ENCODE results near the gene ALPK3. TPM values are rescaled to one million over a fixed set of nuclear protein-coding genes. Genes with fewer than 3 reads are reported as not detected.
"Not testable (repeated sequence)": the region's sequence is repeated elsewhere in the genome, so short reads cannot be mapped to it uniquely, and the experiment has no call there.

The ALPK3 gene
- total RNA-seq, 4 donors from 2014 or later: 0.42 to 7.5 (median 1.1) TPM

GRCh38 chr15:84871428-84871985, 54.4 kb downstream of the ALPK3 start:
- Histone ChIP-seq H3K27ac (no peak overlapping the region), H3K36me3 (no peaks in the 10 kb centered on the region), H3K27me3 (no peaks in the 10 kb centered on the region), H3K4me3 (no peak overlapping the region), H3K9me3 (no peaks in the 10 kb centered on the region), H3K4me1 (no peaks in the 10 kb centered on the region)
- TF ChIP-seq POLR2A (IDR thresholded peaks at IDR 0.05) (no peak), EP300 (IDR thresholded peaks at IDR 0.05) (no peak), CTCF (IDR thresholded peaks at IDR 0.05) (no peak), POLR2AphosphoS5 (IDR thresholded peaks at IDR 0.05) (no peak)
- DNase-seq (ENCODE audit: low spot score in 2 of 2): peak in 1 of 2 donors; percentile 41
- WGBS: 95% methylated on average over 9 of the region's 9 CpGs

GRCh38 chr15:84872009-84872910, 55.1 kb downstream of the ALPK3 start:
- no peaks in the 10 kb centered on the region for H3K27me3 ChIP-seq
- peak in 1 of 2 donors; percentile 54 for DNase-seq (ENCODE audit: low spot score in 2 of 2)
- H3K27ac ChIP-seq: no peak overlapping the region
- H3K36me3 ChIP-seq: no peaks in the 10 kb centered on the region
- no peak overlapping the region for H3K4me3 ChIP-seq
- 89% methylated on average over 15 of the region's 17 CpGs for WGBS
- no peaks in the 10 kb centered on the region for H3K9me3 ChIP-seq
- TF ChIP-seq CTCF (IDR thresholded peaks at IDR 0.05) (no peak), POLR2AphosphoS5 (IDR thresholded peaks at IDR 0.05) (no peak), POLR2A (IDR thresholded peaks at IDR 0.05) (no peak)
- H3K4me1 ChIP-seq: no peaks in the 10 kb centered on the region

DNA sequence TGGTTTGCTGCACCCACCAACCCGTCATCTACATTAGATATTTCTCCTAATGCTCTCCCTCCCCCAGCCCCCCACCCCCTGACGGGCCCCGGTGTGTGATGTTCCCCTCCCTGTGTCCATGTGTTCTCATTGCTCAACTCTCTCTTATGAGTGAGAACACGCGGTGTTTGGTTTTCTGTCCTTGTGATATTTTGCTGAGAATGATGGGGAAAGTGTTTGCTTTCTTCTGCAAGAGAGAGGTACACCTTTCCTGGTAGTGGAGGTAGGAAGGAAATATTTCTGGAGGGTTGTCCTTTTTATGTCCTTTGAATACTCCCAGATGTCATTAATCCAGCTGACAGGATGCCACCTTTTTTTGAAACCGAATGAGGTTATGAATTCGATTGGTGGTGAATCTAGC, 56.8 kb downstream of the ALPK3 start:
- no peak for TF ChIP-seq EP300 (IDR thresholded peaks at IDR 0.05)
- TF ChIP-seq POLR2AphosphoS5 (IDR thresholded peaks at IDR 0.05): no peak
- no peak for TF ChIP-seq CTCF (IDR thresholded peaks at IDR 0.05)
- TF ChIP-seq POLR2A (IDR thresholded peaks at IDR 0.05): no peak
- no peaks in the 10 kb centered on the region for H3K4me1 ChIP-seq
- WGBS: 59% methylated on average over 7 of the region's 7 CpGs
- H3K27me3 ChIP-seq: no peaks in the 10 kb centered on the region
- H3K27ac ChIP-seq: no peak overlapping the region
- DNase-seq (ENCODE audit: low spot score in 2 of 2): no peak
- H3K4me3 ChIP-seq: no peak overlapping the region
- H3K9me3 ChIP-seq: no peaks in the 10 kb centered on the region
- H3K36me3 ChIP-seq: no peaks in the 10 kb centered on the region

GRCh38 chr15:84874981-84875699, 58.0 kb downstream of the ALPK3 start:
- H3K27ac ChIP-seq: no peak overlapping the region
- DNase-seq (ENCODE audit: low spot score in 2 of 2): no peak
- H3K36me3 ChIP-seq: no peaks in the 10 kb centered on the region
- no peak overlapping the region for H3K4me3 ChIP-seq
- no peaks in the 10 kb centered on the region for H3K9me3 ChIP-seq
- no peak for TF ChIP-seq POLR2AphosphoS5 (IDR thresholded peaks at IDR 0.05)
- no peak for TF ChIP-seq POLR2A (IDR thresholded peaks at IDR 0.05)
- no peak for TF ChIP-seq CTCF (IDR thresholded peaks at IDR 0.05)
- TF ChIP-seq EP300 (IDR thresholded peaks at IDR 0.05): no peak
- H3K27me3 ChIP-seq: no peaks in the 10 kb centered on the region
- WGBS: 91% methylated on average over 5 of the region's 5 CpGs
- H3K4me1 ChIP-seq: no peaks in the 10 kb centered on the region

DNA sequence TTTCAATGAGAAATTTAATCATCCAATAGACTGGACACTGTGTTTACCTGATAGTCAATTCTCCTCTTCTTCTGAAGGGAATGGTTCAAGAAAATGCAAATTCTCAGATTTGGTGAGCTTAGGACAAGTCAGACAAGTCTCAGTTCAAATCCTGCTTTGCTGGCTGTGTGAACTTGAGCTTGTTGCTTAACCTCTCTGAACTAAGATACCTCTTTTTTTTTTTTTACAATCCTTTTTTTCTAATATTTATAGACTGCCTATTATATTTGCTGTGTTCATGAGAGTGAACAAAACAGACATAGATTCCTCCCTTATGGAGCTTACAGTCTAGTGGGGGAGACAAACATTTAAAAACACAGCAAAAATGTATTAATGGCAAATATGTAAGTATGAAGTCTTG, 59.1 kb downstream of the ALPK3 start:
- H3K9me3 ChIP-seq: no peaks in the 10 kb centered on the region

DNA sequence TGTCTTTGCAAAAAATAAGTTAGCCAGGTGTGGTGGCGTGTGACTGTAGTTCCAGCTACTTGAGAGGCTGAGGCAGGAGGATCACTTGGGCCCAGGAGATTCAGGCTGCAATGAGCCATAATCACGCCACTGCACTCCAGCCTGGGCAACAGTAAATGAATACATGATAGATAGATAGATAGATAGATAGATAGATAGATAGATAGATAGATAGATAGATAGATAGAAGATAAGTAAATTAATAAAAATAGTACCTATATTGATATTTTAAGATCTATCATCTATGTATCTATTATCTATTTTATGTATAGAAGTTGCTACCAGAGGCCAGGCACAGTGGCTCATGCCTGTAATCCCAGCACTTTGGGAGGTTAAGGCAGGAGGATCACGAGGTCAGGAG, 60.5 kb downstream of the ALPK3 start:
- DNase-seq (ENCODE audit: low spot score in 2 of 2); H3K36me3 ChIP-seq; H3K4me1 ChIP-seq; H3K4me3 ChIP-seq; H3K9me3 ChIP-seq; H3K27me3 ChIP-seq; H3K27ac ChIP-seq: not testable (repeated sequence)
- WGBS: 90% methylated on average over 3 of the region's 3 CpGs

More for the DNA sequence above, 59.1 kb downstream of the ALPK3 start:
- Histone ChIP-seq H3K36me3 (no peaks in the 10 kb centered on the region), H3K4me3 (no peak overlapping the region), H3K27ac (no peak overlapping the region), H3K4me1 (no peaks in the 10 kb centered on the region), H3K27me3 (no peaks in the 10 kb centered on the region)
- no peak for DNase-seq (ENCODE audit: low spot score in 2 of 2)
- TF ChIP-seq POLR2A (IDR thresholded peaks at IDR 0.05): no peak
- TF ChIP-seq EP300 (IDR thresholded peaks at IDR 0.05): no peak
- no peak for TF ChIP-seq POLR2AphosphoS5 (IDR thresholded peaks at IDR 0.05)
- TF ChIP-seq CTCF (IDR thresholded peaks at IDR 0.05): no peak

All from suprapubic skin (tissue), 4 donors.